Suppressor macrophage treated with lipopolysaccharide for 1 hour (primary cell): ENCODE data around the gene RBM33.
A peak's percentile ranks its signal among the peaks of the same experiment; 100 is the strongest.

Experiments used
- DNase-seq, 3 donors: peaks; one replicate each; pipeline ENCODE4 v3.0.0-alpha.2; 2020 to 2022

The RBM33 gene

GRCh38 chr7:155693826-155694225, 49.4 kb downstream of the RBM33 start:
- DNase-seq: no peak

- DNase-seq: peak; percentile 21 to 62 (median 44)
These were observed 50.4 kb downstream of the RBM33 start for GRCh38 chr7:155694851-155695250.

DNA sequence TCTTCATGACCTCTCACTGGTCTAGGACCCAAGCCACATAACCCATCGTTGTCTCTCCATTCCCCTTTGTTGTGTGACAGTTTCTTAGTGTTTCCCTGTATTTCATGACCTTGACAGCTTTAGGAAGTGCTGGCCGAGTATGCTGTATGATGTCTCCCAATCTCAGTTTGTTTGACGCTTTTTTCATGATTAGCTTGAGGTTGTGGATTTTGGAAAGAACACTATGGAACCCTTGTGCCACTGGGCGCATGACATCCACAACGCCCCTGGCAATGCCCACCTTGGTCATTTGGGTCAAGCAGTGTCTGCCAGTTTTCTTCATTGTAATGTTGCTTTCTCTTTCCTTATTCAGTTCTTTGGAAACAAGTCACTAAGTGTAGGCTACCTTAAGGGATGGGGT, 52.3 kb downstream of the RBM33 start:
- DNase-seq: no peak

DNA sequence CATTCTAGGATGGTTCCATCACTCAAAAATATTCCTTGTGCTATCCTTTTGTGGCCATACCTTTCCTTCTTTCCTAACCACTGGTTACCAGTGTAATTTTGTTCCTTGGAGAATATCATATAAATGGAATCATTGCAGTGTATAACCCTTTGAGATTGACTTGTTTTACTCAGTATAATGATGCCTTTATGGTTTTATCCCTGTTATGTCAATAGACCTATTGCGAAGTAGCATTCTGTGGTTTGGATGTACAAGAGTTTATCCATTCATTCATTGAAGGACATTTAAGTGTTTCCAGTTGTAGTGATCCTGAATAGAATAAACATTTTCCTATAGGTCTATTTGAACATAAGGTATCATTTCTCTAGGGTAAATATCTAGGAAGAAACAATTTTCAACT, 54.2 kb downstream of the RBM33 start:
- DNase-seq: no peak

DNA sequence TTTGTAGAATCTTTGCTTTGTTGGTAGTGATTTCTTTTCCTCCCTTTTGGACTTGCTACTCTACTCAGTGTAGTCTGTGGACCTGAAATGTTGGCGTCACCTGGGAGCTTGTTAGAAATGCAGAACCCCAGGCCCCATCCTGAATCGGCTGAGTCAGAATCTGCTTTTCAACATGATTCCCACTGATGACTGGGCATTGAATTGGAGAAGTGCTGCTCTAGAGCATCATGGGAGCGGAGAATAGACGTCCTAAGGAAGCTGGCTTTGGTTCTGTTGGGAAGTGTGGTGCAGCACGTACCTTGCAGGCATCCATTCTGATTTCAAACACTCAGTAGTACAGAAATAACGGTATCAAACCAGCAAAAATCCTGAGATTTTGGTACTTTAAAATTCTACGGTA, 54.7 kb downstream of the RBM33 start:
- peak in 2 of 3 donors; percentile 3 to 26 for DNase-seq

DNA sequence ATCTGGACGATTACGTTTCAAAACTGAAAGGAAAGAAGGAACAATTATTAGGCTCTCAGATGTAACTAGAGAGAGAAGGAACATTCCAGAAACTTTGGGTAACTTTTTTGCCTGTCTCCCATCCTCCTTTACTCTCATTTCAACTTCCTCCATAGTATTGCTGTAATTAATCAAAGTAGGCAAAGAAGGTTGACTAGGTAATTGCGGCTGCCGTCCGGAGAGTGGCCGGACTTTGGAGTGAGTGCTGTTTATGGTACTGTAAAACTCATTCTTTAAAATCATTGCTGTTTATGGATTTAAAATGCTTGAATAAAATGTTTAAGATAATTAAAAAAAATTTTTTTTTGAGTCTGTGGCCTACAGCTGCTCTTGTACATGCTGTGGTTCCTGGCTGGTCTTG, 56.4 kb downstream of the RBM33 start:
- no peak for DNase-seq

DNA sequence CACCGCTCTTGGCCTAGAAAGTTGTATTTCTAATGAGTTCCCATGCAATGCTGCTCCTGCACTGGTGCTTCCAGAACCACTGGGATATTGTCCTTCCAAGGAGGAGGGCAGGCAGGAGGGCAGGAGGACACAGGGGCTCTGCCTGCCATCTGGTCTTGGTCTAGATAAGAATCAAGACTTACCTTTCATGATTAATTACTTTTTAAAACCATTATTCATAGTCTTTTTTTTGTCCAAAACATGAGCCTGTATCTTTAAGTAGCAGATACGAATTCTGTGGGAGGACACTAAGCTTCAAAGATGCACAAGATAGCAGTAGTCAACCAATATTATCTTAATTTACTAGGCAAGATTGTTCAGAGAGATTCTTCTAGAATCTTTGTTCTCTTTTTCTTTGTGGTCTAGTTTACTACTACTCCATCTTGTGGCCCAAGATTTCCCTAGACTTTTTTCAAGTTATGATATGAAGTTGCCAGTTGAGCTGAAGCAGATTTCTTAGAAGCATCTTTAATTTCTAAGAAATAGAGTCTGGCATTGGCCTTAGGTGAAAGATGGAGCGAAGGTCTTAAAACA, 57.6 kb downstream of the RBM33 start:
- no peak for DNase-seq

GRCh38 chr7:155702616-155703015, 58.2 kb downstream of the RBM33 start:
- no peak for DNase-seq

DNA sequence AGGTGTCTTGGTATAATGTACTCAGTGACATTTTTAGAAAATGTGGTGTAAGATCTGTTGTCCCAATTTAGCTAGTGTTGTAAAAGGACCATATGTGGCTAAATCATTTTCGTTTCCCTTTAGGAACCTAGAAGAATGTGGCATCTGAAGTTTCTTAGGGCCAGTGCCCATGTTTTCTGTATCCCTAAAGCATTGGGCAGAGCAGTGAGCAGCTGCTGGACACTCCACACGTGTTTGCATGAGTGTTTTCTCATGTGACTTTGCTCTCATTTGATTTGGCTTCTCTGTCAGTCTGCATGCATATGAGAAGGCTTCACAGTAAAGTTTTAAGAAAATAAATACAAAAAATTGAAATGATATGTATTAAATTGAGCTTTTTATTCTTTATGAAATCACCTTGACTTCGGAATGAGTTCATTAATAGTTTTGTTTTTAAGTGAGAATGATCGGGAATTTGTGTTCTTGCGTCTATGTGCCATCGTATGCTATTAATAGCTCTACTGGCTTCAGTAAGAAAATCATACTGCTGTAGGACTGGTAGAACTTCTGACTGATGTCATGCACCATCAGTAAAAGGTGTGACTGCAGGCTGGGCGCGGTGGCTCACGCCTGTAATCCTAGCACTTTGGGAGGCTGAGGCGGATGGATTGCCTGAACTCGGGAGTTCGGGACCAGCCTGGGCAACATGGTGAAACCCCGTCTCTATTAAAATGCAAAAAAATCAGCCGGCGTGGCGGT, 61.3 kb downstream of the RBM33 start:
- DNase-seq: no peak

- no peak for DNase-seq
These were observed 61.9 kb downstream of the RBM33 start for GRCh38 chr7:155706376-155706775.

- DNase-seq: no peak
These were observed 65.0 kb downstream of the RBM33 start for GRCh38 chr7:155709453-155709852.

GRCh38 chr7:155710031-155710430, 65.6 kb downstream of the RBM33 start:
- DNase-seq: no peak

DNA sequence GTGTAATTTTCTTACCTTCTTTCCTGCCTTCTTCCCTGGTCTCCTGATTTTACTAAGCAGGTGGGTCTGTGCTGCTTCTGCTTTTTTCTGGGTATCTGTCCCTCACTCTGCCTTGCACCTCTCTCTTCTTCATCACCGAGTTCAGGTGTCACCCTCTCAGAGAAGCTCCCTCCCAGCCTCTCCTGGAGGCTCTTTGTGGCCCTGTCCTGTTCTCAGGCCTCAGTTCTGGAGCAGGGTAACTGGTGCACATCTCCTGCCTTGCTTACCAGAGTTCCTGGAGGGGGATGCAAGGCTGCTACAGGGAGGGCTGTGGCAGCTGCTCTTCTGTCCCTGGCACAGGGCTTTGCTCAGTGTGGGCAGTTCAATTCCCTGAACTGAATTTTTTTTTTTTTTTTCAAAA, 66.1 kb downstream of the RBM33 start:
- no peak for DNase-seq

DNA sequence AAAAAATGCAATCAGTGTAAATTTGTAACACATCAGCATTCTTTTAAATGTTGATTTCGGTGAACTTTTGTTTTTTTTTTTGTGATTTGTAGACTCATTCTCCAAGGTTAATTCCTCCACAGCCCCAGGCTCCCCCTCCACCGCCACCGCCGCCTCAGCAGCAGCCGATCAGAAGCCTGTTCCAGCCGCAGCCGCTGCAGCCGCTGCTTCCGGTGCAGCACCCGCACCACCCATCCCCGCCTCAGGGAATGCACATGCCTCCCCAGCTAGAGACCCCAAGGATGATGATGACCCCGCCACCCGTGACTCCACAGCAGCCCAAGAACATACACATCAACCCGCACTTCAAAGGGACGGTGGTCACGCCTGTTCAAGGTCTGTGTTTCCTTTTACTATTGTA, 66.6 kb downstream of the RBM33 start:
- DNase-seq: no peak

GRCh38 chr7:155713384-155713783, 68.9 kb downstream of the RBM33 start:
- peak in 2 of 3 donors; percentile 20 to 30 for DNase-seq

- no peak for DNase-seq
These were observed 70.2 kb downstream of the RBM33 start for GRCh38 chr7:155714702-155715101.

GRCh38 chr7:155715111-155715805, 70.8 kb downstream of the RBM33 start:
- no peak for DNase-seq

- no peak for DNase-seq
These were observed 72.7 kb downstream of the RBM33 start for GRCh38 chr7:155717010-155717744.

DNA sequence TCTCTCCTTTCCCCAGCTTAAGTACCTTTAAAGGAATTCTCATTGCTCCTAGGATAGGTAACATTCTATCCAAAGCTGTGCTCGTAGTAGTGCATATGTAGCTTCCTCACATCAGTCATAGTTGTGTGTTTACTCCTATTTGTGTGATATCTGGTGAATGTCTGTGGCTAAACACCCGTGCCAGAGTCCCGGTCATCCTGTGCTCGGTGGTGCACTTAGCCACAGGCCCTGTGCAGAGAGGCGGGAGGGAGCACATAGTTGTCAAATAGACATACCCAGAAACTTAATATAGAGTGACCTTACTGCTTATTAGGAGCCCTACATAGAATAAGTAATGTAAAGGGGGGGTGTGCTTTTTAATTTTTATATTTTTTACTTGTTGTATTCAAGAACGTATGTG, 76.6 kb downstream of the RBM33 start:
- no peak for DNase-seq

DNA sequence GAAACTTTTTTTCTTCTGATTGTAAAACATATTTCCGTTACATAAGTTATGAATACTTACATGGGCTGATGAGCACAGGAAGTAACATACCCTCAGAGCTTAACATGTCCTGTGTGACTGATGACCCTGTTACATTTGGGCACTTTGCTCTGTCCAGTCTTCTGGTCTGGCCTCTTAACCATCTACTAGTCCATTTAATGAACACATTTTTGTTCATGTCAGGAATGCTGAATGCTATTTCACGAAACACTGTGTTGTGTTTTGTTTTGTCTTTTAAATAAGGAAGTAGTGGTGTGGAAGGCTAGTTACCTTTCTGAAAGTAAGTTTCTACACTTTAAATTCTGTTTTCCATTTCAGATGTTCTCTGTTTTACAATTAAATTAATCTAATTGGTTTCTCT, 77.7 kb downstream of the RBM33 start:
- DNase-seq: no peak

DNA sequence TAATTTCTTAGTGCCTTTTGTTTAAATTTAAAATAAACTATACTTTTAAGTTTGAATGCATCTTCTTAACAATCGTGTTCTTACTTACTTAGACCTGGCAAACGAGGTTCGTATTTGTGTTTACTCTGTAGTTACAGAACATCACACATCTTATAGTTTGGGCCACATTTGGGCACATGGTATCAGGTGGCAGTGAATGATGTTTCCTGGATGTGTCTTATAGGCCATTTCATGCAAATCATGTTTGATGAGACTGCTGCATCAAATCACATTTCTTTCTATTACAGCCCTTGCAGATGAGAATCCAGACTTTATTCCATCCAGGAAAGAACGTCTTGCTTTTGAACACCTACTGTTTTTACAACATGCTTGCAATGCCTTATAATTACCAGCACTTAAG, 78.5 kb downstream of the RBM33 start:
- no peak for DNase-seq

- DNase-seq: peak in 2 of 3 donors; percentile 16 to 33
These were observed 80.0 kb downstream of the RBM33 start for GRCh38 chr7:155724327-155725005.

- peak; percentile 52 to 75 (median 75) for DNase-seq
These were observed 80.5 kb downstream of the RBM33 start for GRCh38 chr7:155725006-155725355.
